ENCODE measurements around the gene CCDC88A.
"Not testable (repeated sequence)": the region's sequence is repeated elsewhere in the genome, so short reads cannot be mapped to it uniquely, and the experiment has no call there.

The CCDC88A gene

GRCh38 chr2:55311444-55311870 is 108.2 kb downstream of the CCDC88A start:
- DNase-seq: no peak

DNA sequence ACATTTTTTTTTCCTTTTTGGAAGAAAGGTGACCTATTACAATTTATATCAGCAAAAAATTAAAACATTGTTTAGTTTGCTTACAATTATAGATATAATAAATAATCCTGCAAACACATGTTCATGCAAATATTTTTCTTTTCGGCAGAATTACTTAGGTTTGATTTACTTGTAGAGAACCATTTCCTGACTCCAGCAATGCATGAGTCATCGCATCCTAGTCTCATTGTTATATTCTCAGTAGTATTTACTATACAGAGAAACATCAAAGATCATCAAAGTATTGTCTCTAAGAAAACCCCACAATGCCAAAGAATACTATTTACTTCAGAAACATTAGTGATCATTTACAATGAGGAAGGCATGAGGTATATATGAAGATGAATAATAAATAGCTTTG is 110.2 kb downstream of the CCDC88A start:
- no peak for DNase-seq

- DNase-seq: no peak
Measured at GRCh38 chr2:55302241-55302640, 117.4 kb downstream of the CCDC88A start.

DNA sequence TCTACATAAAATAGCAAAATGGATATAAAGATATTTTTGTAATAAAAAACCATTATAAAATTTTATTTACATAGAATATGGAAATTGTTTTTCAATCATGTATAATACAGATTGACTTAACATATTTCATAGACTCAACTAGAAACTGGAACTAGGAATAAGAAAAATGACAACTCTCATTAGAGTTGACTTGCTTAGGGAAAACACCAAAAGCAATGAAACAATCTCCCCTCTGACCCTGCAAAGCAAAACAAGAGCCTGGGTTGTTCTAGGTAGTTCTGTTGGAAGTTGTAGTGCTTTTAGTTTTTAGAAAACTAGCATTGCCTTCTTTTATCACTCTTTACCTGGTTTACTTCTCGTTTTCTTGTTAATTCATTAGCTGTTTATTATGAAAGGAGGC is 118.4 kb downstream of the CCDC88A start:
- no peak for DNase-seq

DNA sequence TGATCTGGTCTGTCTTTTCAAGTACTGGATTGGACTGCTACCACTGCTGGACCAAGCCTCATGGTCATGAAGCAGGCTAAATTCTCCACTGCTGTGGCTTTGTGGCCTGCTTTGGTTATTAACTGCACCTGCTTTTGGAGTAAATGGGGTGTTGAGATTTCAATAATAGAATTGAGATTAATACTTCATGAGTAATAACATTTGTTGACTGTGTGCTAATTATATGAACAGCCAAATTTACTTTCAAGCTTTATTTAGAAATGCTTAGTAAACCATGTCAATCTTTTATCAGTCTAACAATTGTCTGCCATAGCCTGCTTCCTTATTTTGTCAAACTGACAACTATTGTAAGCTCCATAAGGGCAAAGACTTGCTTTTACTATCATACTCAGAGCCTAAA is 123.3 kb downstream of the CCDC88A start:
- no peak for DNase-seq

- no peak for DNase-seq
Measured at GRCh38 chr2:55283083-55283482, 136.6 kb downstream of the CCDC88A start.

DNA sequence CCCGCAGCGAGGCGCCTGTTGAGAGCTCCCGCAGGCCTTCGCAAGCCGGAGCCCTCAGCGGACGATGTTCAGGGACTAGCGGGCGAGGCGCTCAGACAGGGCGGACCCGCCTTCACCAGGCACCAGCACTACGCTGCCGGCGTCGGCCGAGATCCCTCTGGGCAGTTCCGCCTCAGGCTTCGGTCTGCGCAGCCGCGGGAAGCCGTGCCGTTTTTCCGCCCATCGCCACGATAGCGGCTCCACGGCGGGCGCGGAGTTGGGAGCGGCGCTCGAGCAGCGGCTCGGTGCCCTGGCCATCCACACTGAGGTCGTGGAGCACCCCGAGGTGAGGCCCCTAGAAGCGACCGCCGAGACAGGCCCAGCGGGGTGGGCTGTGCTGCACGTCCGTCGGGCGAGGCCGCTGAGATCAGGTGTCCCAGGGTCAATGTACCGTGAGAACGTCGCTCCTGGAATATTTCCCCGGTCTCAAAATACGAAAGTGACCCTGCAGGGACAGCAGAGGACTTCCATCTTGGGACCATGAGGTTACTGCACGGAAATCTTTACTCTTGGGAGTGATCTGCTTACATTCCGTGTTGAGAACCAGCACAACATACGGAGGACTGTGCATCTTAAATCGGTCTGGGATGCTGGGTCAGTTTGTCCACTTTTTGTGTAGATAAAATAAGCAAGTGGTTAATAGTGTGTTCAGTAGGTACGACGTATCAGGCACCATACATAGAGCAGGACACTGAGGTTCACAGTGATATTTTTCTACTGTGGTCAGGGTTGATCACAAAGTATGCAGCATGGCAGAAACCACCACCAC is 137.3 kb downstream of the CCDC88A start:
- DNase-seq: peak in 54 of 56 donors; percentile 30 to 85 (median 68)

GRCh38 chr2:55280851-55281546 is 138.7 kb downstream of the CCDC88A start:
- DNase-seq: not testable (repeated sequence)

- DNase-seq: not testable (repeated sequence)
Measured at GRCh38 chr2:55279859-55280424, 139.7 kb downstream of the CCDC88A start.

- DNase-seq: not testable (repeated sequence)
Measured at GRCh38 chr2:55279214-55279835, 140.3 kb downstream of the CCDC88A start.

GRCh38 chr2:55277310-55277709 is 142.3 kb downstream of the CCDC88A start:
- DNase-seq: no peak

DNA sequence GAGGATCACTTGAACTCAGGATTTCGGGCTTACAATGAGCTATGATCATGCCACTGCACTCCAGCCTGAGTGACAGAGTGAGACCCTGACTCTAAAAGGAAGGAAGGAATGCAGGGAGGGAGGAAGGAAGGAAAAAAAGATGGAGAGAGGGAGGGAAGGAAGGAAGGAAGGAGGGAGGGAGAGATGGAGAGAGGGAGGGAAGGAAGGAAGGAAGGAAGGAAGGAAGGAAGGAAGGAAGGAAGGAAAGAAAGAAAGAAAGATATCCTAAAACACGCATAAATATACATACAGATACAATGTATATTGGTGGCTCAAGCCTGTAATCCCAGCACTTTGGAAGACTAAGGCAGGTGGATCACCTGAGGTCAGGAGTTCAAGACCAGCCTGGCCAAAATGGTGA is 145.3 kb downstream of the CCDC88A start:
- not testable (repeated sequence) for DNase-seq

DNA sequence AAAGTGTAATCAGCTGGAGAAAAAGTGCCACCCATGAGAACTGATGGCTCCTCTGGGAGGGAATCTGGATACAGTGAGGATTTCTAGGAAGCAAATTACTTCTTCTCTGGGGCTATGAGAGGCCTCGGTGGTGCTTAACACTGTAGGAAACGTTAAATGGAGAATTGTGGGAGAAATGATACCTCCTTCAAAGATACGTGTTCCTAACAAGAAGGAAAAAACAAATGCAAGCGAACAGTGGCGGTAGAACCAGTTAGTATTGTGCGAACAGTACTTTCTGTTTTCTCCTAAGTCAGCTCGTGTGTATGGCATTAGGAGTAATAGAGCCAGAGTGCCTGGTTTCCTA is 150.0 kb downstream of the CCDC88A start:
- no peak for DNase-seq

DNA sequence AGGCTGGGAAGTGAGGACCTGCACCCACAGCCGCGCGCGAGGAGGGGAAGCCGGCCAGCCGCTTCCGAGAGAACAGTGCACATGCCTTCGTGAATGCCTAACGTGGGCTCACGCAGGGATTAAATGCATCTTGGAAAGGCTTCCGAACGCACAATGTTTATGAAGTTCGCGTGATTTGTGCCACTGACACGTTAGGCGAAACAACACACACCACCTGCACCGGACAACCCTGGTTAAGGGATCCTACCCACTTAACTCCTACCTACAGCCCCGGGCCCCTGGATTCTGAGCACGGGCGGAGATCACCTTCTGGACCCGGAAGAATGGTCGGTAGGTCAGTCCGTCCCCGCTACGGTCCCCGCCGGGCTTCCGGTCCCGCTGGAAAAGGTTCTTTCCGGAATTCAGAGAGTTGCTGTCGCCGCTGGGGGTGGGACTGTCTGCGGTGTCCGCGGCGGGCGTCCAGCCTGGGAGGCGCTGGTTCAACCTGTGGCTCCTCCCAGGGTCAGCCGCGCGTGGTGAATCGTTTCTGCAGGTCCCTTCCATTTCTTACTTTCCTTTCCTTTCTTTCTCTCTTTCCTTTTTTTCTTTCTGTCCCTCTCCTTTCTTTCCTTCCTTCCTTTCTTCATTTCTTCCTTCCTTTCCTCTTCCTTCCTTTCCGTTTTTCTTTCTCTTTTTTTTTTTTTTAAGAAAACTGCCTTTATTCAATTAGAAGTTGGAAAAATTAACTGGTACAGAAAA is 150.6 kb downstream of the CCDC88A start, which contains the start of gene MTIF2:
Gene MTIF2, minus strand, starts transcription at position 325 of the 738 bp plus-strand sequence. CDS start 5,373 bp downstream, outside the sequence.
- peak; percentile 38 to 94 (median 84) for DNase-seq

GRCh38 chr2:55268288-55268906 is 151.3 kb downstream of the CCDC88A start:
- no peak for DNase-seq

DNA sequence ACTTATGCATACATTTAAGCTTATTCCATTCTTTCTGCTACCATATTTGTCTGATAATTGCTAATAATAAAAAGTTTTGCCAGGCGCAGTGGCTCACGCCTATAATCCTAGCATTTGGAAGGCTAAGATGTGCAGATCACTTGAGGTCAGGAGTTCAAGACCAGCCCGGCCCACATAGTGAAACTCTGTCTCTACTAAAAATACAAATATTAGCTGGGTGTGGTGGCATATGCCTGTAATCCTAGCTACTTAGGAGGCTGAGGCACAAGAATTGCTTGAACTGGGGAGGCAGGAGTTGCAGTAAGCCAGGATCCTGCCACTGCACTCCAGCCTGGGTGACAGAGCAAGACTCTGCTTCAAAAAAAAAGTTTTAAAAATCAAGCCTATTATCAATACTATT is 160.1 kb downstream of the CCDC88A start:
- not testable (repeated sequence) for DNase-seq

DNA sequence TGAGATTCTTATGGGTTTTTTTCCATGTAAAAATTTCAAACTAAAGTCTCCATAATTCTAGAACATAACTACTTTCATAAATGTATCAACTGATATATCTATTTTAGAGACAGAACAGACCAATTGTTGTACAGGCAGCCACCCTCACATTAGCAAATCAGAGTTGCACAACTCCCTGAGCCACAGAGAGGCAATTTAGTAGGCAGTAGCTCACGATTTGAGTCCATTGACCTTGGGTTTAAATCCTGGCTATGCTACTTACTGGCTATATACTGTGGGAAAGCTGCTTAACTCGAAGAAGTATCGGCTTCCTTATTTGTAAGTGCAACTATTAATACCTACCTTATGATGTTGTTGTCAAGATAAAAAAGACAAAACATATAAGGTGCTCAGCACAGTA is 166.8 kb downstream of the CCDC88A start:
- DNase-seq: no peak

- DNase-seq: no peak
Measured at GRCh38 chr2:55247025-55247424, 172.6 kb downstream of the CCDC88A start.

DNA sequence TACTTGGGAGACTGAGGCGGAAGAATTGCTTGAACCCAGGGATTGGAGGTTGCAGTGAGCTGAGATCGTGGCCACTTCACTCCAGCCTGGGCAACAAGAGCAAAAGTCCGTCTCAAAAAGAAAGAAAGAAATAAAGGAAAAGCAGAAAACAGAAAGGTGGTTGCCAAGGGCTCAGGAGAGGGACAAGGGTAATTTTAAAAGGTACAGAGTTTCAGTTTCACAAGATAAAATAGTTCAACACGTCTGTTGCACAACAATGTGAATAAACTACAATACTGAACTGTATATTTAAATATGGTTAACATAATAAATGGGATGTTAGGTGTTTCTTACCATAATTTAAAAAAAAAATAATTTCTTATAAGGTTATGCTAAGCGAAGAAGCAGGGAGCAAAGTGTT is 174.2 kb downstream of the CCDC88A start:
- no peak for DNase-seq

DNA sequence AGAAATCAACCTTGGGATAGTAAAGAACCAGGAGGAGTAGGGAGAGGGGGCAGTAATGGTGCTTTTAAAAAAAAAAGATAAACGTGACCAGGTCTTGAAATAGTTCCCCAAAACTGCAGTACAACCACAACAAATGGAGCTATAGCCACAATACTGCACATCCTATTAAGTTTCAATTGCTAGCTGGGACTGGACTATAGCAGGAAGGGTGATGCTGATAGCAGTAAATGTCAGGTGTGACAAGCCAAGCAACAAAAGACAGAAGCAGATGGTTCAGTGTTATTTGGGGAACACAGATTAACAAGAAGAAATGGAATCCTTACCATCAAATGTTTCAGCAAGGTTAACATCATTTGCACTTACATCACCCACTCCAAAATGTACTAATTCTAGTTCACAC is 177.0 kb downstream of the CCDC88A start:
- no peak for DNase-seq

DNA sequence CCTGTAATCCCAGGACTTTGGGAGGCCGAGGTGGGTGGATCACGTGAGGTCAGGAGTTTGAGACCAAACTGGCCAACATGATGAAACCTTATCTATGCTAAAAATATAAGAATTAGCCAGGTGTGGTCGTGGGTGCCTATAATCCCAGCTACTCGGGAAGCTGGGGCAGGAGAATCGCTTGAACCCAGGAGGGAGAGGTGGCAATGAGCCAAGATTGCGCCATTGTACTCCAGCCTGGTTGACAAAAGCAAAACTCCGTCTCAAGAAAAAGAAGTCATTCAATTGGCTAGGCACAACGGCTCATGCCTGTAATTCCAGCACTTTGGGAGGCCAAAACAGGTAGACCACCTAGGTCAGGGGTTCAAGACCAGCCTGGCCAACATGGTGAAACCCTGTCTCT is 178.1 kb downstream of the CCDC88A start:
- DNase-seq: not testable (repeated sequence)
